IPS-20b (cell line): ENCODE measurements around the gene MTREX.

Experiments
- H3K27ac ChIP-seq: one replicate; pipeline ENCODE4 v1.5.1; 2013; ENCODE audit warnings: low read length
- H3K27me3 ChIP-seq: 2 replicates; pipeline ENCODE4 v1.6.1; 2013; ENCODE audit warnings: mild to moderate bottlenecking, low read length, inconsistent platforms; ENCODE audit not compliant: insufficient read depth
- H3K36me3 ChIP-seq: 2 replicates; pipeline ENCODE4 v1.6.1; 2013; ENCODE audit warnings: low read depth, mild to moderate bottlenecking, inconsistent platforms, low read length, moderate library complexity; ENCODE audit not compliant: insufficient read depth
- H3K4me1 ChIP-seq: 2 replicates; pipeline ENCODE4 v1.6.1; 2013; ENCODE audit warnings: mild to moderate bottlenecking, control low read depth, inconsistent platforms, low read length, moderate library complexity; ENCODE audit not compliant: insufficient read depth
- H3K4me3 ChIP-seq: 2 replicates; pipeline ENCODE4 v1.5.1; 2013; ENCODE audit warnings: mild to moderate bottlenecking, low read length, inconsistent platforms
- H3K9ac ChIP-seq: 2 replicates; pipeline ENCODE4 v1.6.1; 2013; ENCODE audit warnings: low read depth, mild to moderate bottlenecking, inconsistent platforms, low read length, moderate library complexity
- H3K9me3 ChIP-seq: 2 replicates; pipeline ENCODE4 v1.6.1; 2013; ENCODE audit warnings: mild to moderate bottlenecking, low read depth, low read length, inconsistent platforms; ENCODE audit not compliant: insufficient read depth

Gene MTREX

DNA sequence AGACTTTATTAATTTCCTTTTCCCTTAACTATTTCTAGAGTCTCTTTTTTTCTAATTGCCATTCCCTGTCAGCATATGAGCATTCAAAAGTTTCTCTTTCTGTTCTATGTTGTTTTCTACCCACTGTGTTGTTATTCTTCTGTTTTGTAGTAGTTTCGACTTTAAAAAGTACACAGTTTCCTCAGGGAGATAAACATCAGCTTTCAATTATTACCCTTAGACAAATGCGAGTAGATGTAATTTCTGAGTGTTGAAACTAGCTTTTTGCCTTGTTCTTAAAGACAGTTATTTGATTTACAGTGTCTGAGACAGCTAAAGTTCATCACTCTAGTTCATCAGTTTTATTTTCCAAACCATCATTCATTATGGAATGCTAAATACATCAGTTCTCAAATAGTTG is 19.5 kb downstream of the MTREX start:
- peaks cover 91% of the 10 kb centered on the region for H3K36me3 ChIP-seq
- no peaks in the 10 kb centered on the region for H3K9me3 ChIP-seq
- no peaks in the 10 kb centered on the region for H3K4me1 ChIP-seq
- H3K9ac ChIP-seq, result no peak overlapping the region
- no peak overlapping the region for H3K27ac ChIP-seq
- H3K4me3 ChIP-seq, result no peak overlapping the region
- no peaks in the 10 kb centered on the region for H3K27me3 ChIP-seq

DNA sequence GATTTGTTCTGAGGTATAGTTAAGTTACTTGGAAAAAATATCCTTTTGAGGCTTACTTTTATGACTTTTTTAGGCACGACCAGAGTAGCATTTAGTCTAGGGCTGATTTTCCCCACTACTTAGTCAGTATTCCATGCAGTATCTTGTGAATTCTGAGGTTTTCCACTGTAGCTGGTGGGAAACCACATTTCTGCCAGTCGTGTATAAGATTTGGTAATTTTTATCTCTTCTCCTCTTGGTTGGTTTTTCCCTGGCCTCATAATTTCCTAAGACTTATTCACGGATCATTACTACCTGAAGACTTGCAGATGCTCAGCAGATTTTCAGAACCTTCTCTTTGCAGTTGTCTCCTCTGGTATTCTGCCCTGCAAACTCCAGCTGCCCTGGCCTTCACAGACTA is 23.5 kb downstream of the MTREX start:
- H3K27ac ChIP-seq, result no peak overlapping the region
- H3K27me3 ChIP-seq, result no peaks in the 10 kb centered on the region
- no peak overlapping the region for H3K4me3 ChIP-seq
- no peaks in the 10 kb centered on the region for H3K9me3 ChIP-seq
- no peaks in the 10 kb centered on the region for H3K4me1 ChIP-seq
- H3K9ac ChIP-seq, result no peak overlapping the region
- peaks cover 85% of the 10 kb centered on the region for H3K36me3 ChIP-seq

GRCh38 chr5:55333017-55333416 is 25.2 kb downstream of the MTREX start:
- H3K27ac ChIP-seq, result no peak overlapping the region
- no peaks in the 10 kb centered on the region for H3K27me3 ChIP-seq
- no peak overlapping the region for H3K9ac ChIP-seq
- peaks cover 73% of the 10 kb centered on the region for H3K36me3 ChIP-seq
- H3K4me1 ChIP-seq, result no peaks in the 10 kb centered on the region
- no peak overlapping the region for H3K4me3 ChIP-seq
- no peaks in the 10 kb centered on the region for H3K9me3 ChIP-seq

- Histone ChIP-seq H3K4me1 (no peaks in the 10 kb centered on the region), H3K27me3 (no peaks in the 10 kb centered on the region), H3K9me3 (no peaks in the 10 kb centered on the region), H3K27ac (no peak overlapping the region), H3K36me3 (peaks cover 67% of the 10 kb centered on the region), H3K9ac (no peak overlapping the region), H3K4me3 (no peak overlapping the region)
These were observed 26.0 kb downstream of the MTREX start for GRCh38 chr5:55333811-55334210.

DNA sequence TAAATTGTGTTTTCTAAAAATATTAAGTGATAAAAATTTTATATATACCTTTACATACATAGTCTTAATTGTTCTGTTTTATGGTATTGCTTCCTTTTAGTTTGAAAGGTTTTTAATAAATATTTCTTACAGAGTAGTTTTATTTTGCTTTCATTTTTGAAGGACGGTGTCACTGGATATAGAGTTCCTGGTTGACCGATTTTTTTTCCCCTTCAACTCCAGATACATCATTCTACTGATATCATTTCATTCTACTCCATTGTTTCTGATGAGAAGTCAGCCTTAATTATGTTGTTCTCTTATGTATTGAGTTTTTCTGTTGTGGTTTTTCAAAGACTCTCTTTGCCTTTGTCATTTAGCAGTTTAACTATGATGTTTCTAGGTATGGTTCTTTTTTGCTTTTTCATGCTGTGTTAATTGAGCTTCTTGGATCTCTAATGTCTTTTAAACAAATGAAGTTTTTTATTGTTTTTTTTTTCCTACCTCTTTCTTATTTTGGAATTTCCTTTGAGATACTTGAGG is 30.4 kb downstream of the MTREX start:
- Histone ChIP-seq H3K9me3 (no peaks in the 10 kb centered on the region), H3K27me3 (no peaks in the 10 kb centered on the region), H3K4me1 (no peaks in the 10 kb centered on the region), H3K4me3 (no peak overlapping the region), H3K9ac (no peak overlapping the region), H3K36me3 (peaks cover 59% of the 10 kb centered on the region), H3K27ac (no peak overlapping the region)

DNA sequence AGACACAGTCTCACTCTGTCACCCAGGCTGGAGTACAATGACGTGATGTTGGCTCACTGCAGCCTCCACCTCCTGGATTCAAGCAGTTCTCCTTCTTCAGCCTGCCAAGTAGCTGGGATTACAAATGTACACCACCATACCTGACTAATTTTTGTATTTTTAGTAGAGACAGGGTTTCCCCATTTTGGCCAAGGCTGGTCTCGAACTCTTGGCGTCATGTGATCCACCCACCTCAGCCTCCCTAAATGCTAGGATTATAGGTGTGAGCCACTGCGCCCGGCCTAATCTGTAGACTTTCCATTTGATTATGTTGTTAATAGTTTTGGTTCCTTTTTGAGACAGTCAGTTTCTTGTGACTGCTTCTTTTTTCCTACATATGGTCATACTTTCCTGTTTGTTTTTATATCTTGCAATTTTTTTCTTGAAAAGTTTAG is 31.0 kb downstream of the MTREX start:
- Histone ChIP-seq H3K9ac (no peak overlapping the region), H3K27me3 (no peaks in the 10 kb centered on the region), H3K36me3 (peaks cover 59% of the 10 kb centered on the region), H3K4me3 (no peak overlapping the region), H3K9me3 (no peaks in the 10 kb centered on the region), H3K4me1 (no peaks in the 10 kb centered on the region), H3K27ac (no peak overlapping the region)

- Histone ChIP-seq H3K27ac (no peak overlapping the region), H3K9ac (no peak overlapping the region), H3K27me3 (no peaks in the 10 kb centered on the region), H3K4me1 (no peaks in the 10 kb centered on the region), H3K36me3 (peaks cover 82% of the 10 kb centered on the region), H3K4me3 (no peak overlapping the region), H3K9me3 (0 out of 2 replicates have a peak, but pooled peaks cover 4% of the 10 kb centered on the region)
These were observed 35.3 kb downstream of the MTREX start for GRCh38 chr5:55343107-55343506.

- Histone ChIP-seq H3K27me3 (no peaks in the 10 kb centered on the region), H3K4me1 (no peaks in the 10 kb centered on the region), H3K4me3 (no peak overlapping the region), H3K27ac (no peak overlapping the region), H3K36me3 (peaks cover 87% of the 10 kb centered on the region), H3K9me3 (0 out of 2 replicates have a peak, but pooled peaks cover 4% of the 10 kb centered on the region), H3K9ac (no peak overlapping the region)
These were observed 35.8 kb downstream of the MTREX start for GRCh38 chr5:55343609-55344008.

DNA sequence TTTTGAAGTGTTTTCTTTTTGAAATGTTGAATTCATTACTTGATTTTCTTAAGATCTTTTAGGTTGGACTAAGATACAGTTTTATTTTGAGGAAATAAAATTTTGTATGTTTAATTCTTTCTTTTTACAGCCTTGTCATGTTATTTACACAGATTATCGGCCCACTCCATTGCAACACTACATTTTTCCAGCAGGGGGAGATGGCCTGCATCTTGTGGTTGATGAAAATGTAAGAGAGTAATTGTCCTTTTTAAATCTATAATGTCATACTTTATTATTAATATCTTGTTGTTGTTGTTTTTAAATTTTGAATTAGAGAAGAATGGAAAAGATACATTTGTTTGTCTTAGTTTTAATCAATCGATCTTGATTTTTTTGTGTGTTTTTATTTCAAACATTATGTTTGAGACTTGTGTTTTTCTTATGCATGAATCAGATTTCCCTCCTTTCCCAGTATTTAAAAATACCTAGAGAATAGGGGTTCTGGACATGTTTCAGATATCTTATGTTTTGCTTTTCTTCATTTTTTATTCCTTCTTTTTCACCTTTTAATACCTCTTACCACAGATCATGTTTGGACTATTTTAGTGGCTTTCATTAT is 36.7 kb downstream of the MTREX start:
- H3K4me3 ChIP-seq, result no peak overlapping the region
- peaks cover 88% of the 10 kb centered on the region for H3K36me3 ChIP-seq
- no peaks in the 10 kb centered on the region for H3K4me1 ChIP-seq
- no peaks in the 10 kb centered on the region for H3K27me3 ChIP-seq
- no peak overlapping the region for H3K9ac ChIP-seq
- no peak overlapping the region for H3K27ac ChIP-seq
- H3K9me3 ChIP-seq, result 0 out of 2 replicates have a peak, but pooled peaks cover 4% of the 10 kb centered on the region

- Histone ChIP-seq H3K9me3 (0 out of 2 replicates have a peak, but pooled peaks cover 4% of the 10 kb centered on the region), H3K9ac (no peak overlapping the region), H3K36me3 (peaks cover 91% of the 10 kb centered on the region), H3K4me3 (no peak overlapping the region), H3K4me1 (no peaks in the 10 kb centered on the region), H3K27ac (no peak overlapping the region), H3K27me3 (no peaks in the 10 kb centered on the region)
These were observed 37.5 kb downstream of the MTREX start for GRCh38 chr5:55345327-55345726.

- H3K9ac ChIP-seq, result no peak overlapping the region
- H3K4me3 ChIP-seq, result no peak overlapping the region
- no peaks in the 10 kb centered on the region for H3K27me3 ChIP-seq
- H3K9me3 ChIP-seq, result 0 out of 2 replicates have a peak, but pooled peaks cover 4% of the 10 kb centered on the region
- peaks cover 93% of the 10 kb centered on the region for H3K36me3 ChIP-seq
- H3K27ac ChIP-seq, result no peak overlapping the region
- no peaks in the 10 kb centered on the region for H3K4me1 ChIP-seq
These were observed 40.0 kb downstream of the MTREX start for GRCh38 chr5:55347786-55348185.

GRCh38 chr5:55350754-55351153 is 43.0 kb downstream of the MTREX start:
- H3K36me3 ChIP-seq, result peaks cover 98% of the 10 kb centered on the region
- H3K4me1 ChIP-seq, result no peaks in the 10 kb centered on the region
- no peak overlapping the region for H3K27ac ChIP-seq
- no peaks in the 10 kb centered on the region for H3K27me3 ChIP-seq
- H3K9ac ChIP-seq, result no peak overlapping the region
- no peak overlapping the region for H3K4me3 ChIP-seq
- H3K9me3 ChIP-seq, result 0 out of 2 replicates have a peak, but pooled peaks cover 2% of the 10 kb centered on the region
